ENCODE results near the gene AKIP1. TPM values are rescaled to one million over a fixed set of nuclear protein-coding genes. Genes with fewer than 3 reads are reported as not detected.

AKIP1 gene
- total and polyA plus RNA-seq, 9 of the 15 experiments (the other 6 are each of a cell fraction or from before 2014, with no cell fraction given) = 9.0 to 52.6 (median 36.2) TPM

DNA sequence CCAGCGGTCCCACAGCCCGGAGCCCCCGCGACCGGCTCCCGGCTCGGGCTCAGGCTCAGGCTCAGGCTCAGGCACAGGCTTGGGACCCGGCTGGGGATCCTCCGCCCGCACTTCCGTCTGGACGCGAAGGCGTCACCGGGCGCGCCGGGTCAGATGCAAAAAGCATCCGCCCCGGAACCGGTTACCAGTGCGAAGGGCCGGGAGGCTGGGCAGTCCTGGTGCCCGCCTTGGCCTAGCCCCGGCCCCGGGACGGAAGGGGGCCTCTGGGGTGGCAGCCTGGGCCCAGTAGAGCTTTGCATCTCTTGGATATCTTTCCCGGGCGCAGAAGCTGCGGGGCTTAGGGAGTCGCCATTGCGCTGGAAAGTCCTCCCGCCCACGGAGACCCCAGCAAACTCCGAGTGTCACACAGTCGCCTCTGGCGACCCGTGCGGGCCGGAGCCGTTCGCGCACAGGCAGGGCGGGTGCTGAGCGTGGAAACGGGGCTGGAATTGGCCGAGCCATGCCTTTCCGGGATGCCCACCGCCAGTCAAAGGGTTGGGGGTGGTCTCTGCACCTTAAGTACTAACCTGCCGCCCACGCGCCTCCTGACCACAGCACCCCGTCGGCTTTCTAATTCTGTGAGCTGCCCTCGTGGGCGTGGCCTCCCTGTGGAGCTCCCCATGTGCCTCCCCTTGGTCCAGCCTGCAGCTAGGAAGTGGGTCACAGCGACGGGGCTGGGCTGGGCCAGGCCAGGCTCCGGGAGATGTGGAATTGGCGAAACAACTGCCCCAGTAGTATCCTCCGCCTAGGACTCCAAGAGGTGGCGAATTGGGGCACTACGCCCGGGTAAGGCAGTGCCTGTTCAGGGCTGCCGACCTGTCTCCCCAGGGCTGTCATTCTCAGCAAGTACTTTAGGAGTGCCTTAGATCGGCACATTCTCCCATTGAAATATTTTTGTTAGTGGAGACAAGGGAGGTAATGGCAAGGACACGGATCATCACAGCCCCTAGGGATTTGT is 53.6 kb downstream of the AKIP1 start, which contains the start of gene TMEM9B (continued):
- TF ChIP-seq, protein P1, sequence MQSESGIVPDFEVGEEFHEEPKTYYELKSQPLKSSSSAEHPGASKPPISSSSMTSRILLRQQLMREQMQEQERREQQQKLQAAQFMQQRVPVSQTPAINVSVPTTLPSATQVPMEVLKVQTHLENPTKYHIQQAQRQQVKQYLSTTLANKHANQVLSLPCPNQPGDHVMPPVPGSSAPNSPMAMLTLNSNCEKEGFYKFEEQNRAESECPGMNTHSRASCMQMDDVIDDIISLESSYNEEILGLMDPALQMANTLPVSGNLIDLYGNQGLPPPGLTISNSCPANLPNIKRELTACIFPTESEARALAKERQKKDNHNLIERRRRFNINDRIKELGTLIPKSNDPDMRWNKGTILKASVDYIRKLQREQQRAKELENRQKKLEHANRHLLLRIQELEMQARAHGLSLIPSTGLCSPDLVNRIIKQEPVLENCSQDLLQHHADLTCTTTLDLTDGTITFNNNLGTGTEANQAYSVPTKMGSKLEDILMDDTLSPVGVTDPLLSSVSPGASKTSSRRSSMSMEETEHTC (IDR thresholded peaks at IDR 0.05) = peak; percentile 37; the same call in 1 of the 2 replicates
- TF ChIP-seq, protein P2, sequence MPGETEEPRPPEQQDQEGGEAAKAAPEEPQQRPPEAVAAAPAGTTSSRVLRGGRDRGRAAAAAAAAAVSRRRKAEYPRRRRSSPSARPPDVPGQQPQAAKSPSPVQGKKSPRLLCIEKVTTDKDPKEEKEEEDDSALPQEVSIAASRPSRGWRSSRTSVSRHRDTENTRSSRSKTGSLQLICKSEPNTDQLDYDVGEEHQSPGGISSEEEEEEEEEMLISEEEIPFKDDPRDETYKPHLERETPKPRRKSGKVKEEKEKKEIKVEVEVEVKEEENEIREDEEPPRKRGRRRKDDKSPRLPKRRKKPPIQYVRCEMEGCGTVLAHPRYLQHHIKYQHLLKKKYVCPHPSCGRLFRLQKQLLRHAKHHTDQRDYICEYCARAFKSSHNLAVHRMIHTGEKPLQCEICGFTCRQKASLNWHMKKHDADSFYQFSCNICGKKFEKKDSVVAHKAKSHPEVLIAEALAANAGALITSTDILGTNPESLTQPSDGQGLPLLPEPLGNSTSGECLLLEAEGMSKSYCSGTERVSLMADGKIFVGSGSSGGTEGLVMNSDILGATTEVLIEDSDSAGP (CRISPR knock-in tag; IDR thresholded peaks at IDR 0.05) = no peak
- peak; percentile 87 for TF ChIP-seq ETV5 (CRISPR knock-in tag; IDR thresholded peaks at IDR 0.05; ENCODE audit: low read depth)
- TF ChIP-seq, protein P3, sequence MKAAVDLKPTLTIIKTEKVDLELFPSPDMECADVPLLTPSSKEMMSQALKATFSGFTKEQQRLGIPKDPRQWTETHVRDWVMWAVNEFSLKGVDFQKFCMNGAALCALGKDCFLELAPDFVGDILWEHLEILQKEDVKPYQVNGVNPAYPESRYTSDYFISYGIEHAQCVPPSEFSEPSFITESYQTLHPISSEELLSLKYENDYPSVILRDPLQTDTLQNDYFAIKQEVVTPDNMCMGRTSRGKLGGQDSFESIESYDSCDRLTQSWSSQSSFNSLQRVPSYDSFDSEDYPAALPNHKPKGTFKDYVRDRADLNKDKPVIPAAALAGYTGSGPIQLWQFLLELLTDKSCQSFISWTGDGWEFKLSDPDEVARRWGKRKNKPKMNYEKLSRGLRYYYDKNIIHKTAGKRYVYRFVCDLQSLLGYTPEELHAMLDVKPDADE (conservative IDR thresholded peaks at IDR 0.05; ENCODE audit: control insufficient read depth, low read depth, low read length) = peak; percentile 53; the same call in 1 of the 2 replicates
- TF ChIP-seq ZNF644 (tag; IDR thresholded peaks at IDR 0.05; ENCODE audit: low read depth) = no peak
- peak; percentile 94 for TF ChIP-seq EP400 (IDR thresholded peaks at IDR 0.05)
- TF ChIP-seq ZNF707 (CRISPR knock-in tag; conservative IDR thresholded peaks at IDR 0.05) = no peak
- TF ChIP-seq ELF2 (CRISPR knock-in tag; IDR thresholded peaks at IDR 0.05) = peak; percentile 96
- no peak for TF ChIP-seq CHD4 (IDR thresholded peaks at IDR 0.05; ENCODE audit: insufficient read depth, insufficient replicate concordance, low read depth, low read length, poor library complexity, severe bottlenecking)
- TF ChIP-seq ZNF224 (CRISPR knock-in tag; IDR thresholded peaks at IDR 0.05) = peak; percentile 27; the same call in 1 of the 2 replicates
- TF ChIP-seq, protein P4, sequence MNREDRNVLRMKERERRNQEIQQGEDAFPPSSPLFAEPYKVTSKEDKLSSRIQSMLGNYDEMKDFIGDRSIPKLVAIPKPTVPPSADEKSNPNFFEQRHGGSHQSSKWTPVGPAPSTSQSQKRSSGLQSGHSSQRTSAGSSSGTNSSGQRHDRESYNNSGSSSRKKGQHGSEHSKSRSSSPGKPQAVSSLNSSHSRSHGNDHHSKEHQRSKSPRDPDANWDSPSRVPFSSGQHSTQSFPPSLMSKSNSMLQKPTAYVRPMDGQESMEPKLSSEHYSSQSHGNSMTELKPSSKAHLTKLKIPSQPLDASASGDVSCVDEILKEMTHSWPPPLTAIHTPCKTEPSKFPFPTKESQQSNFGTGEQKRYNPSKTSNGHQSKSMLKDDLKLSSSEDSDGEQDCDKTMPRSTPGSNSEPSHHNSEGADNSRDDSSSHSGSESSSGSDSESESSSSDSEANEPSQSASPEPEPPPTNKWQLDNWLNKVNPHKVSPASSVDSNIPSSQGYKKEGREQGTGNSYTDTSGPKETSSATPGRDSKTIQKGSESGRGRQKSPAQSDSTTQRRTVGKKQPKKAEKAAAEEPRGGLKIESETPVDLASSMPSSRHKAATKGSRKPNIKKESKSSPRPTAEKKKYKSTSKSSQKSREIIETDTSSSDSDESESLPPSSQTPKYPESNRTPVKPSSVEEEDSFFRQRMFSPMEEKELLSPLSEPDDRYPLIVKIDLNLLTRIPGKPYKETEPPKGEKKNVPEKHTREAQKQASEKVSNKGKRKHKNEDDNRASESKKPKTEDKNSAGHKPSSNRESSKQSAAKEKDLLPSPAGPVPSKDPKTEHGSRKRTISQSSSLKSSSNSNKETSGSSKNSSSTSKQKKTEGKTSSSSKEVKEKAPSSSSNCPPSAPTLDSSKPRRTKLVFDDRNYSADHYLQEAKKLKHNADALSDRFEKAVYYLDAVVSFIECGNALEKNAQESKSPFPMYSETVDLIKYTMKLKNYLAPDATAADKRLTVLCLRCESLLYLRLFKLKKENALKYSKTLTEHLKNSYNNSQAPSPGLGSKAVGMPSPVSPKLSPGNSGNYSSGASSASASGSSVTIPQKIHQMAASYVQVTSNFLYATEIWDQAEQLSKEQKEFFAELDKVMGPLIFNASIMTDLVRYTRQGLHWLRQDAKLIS (CRISPR knock-in tag; IDR thresholded peaks at IDR 0.05) = 0 out of 2 replicates have a peak, but pooled peaks have one; percentile 22
- peak; percentile 78; the same call in 1 of the 2 replicates for TF ChIP-seq ZNF12 (CRISPR knock-in tag; IDR thresholded peaks at IDR 0.05)
- TF ChIP-seq, protein P5, sequence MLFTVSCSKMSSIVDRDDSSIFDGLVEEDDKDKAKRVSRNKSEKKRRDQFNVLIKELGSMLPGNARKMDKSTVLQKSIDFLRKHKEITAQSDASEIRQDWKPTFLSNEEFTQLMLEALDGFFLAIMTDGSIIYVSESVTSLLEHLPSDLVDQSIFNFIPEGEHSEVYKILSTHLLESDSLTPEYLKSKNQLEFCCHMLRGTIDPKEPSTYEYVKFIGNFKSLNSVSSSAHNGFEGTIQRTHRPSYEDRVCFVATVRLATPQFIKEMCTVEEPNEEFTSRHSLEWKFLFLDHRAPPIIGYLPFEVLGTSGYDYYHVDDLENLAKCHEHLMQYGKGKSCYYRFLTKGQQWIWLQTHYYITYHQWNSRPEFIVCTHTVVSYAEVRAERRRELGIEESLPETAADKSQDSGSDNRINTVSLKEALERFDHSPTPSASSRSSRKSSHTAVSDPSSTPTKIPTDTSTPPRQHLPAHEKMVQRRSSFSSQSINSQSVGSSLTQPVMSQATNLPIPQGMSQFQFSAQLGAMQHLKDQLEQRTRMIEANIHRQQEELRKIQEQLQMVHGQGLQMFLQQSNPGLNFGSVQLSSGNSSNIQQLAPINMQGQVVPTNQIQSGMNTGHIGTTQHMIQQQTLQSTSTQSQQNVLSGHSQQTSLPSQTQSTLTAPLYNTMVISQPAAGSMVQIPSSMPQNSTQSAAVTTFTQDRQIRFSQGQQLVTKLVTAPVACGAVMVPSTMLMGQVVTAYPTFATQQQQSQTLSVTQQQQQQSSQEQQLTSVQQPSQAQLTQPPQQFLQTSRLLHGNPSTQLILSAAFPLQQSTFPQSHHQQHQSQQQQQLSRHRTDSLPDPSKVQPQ (CRISPR knock-in tag; IDR thresholded peaks at IDR 0.05; ENCODE audit: borderline replicate concordance) = no peak
